B cell (primary cell): ENCODE measurements around the gene TEX51. TPM values are rescaled to one million over a fixed set of nuclear protein-coding genes. Genes with fewer than 3 reads are reported as not detected.

Source experiments
- ATAC-seq: fragments of 200-7000 bp; cut with Tn5 transposase; one replicate; pipeline ENCODE4 v1.10.0; 2021; ENCODE audit warnings: low read depth, mild to moderate bottlenecking, moderate number of reproducible peaks, moderate library complexity
- CTCF ChIA-PET: fragments of 350-600 bp; sonication (Branson Sonifier 250); formaldehyde crosslinking; loops from one replicate; lab custom pipeline; 2021; ENCODE audit warnings: antibody characterized with exemption, inconsistent platforms; lab: Charles Lee
- POLR2A ChIA-PET: fragments of 350-600 bp; sonication (Branson Sonifier 250); formaldehyde crosslinking; loops from one replicate; lab custom pipeline; 2021; ENCODE audit warnings: antibody characterized with exemption; lab: Charles Lee
- DNase-seq: peaks from one replicate; pipeline ENCODE4 v3.0.0; 2013
- H2AFZ ChIP-seq: 2 replicates; pipeline ENCODE4 v1.6.1; 2012; ENCODE audit warnings: mild to moderate bottlenecking, low read depth, low read length; ENCODE audit not compliant: insufficient read depth, poor library complexity, severe bottlenecking
- H3K27ac ChIP-seq, 2 donors: 1 replicate in 1 of 2; 2 replicates in 1 of 2; pipeline ENCODE4 v1.5.1; 2012 to 2013; ENCODE audit warnings: low read length in 2 of 2, mild to moderate bottlenecking in 2 of 2, moderate library complexity in 1 of 2
- H3K27me3 ChIP-seq, 4 experiments: fragments of 200-600 bp in 1 of 4; sonication (generic) in 1 of 4; replicated peaks in 1 of 4; 1 replicate in 2 of 4; 2 replicates in 2 of 4; pipeline versions ENCODE4 v1.6.1 to v1.7.0; 2013 to 2016; ENCODE audit warnings: low read length in 3 of 4, mild to moderate bottlenecking in 2 of 4, mixed read lengths in 1 of 4, moderate library complexity in 1 of 4; ENCODE audit not compliant: insufficient read depth in 4 of 4, control insufficient read depth in 3 of 4; ENCODE audit errors: control extremely low read depth in 1 of 4
- H3K36me3 ChIP-seq, 2 experiments: replicated peaks in 1 of 2; 1 replicate in 1 of 2; 2 replicates in 1 of 2; pipeline versions ENCODE4 v1.6.1 to v1.7.1; 2013; ENCODE audit warnings: low read length in 1 of 2; ENCODE audit not compliant: insufficient read depth in 2 of 2, control insufficient read depth in 1 of 2; ENCODE audit errors: control extremely low read depth in 1 of 2, extremely low read depth in 1 of 2
- H3K4me1 ChIP-seq, 2 donors: fragments of 200-600 bp in 1 of 2; sonication (generic) in 1 of 2; 1 replicate in 1 of 2; 2 replicates in 1 of 2; pipeline versions ENCODE4 v1.5.1 to v1.6.1; 2013 to 2017; ENCODE audit warnings: low read length in 2 of 2; ENCODE audit not compliant: control insufficient read depth in 2 of 2, insufficient read depth in 2 of 2
- H3K4me2 ChIP-seq: replicated peaks from 2 replicates; pipeline ENCODE3; 2012; ENCODE audit warnings: mild to moderate bottlenecking, low read depth, low read length; ENCODE audit not compliant: poor library complexity, severe bottlenecking
- H3K4me3 ChIP-seq, 5 experiments: fragments of 200-600 bp in 1 of 5; sonication (generic) in 1 of 5; 1 replicate in 3 of 5; 2 replicates in 2 of 5; pipeline versions ENCODE4 v1.5.1 to v1.7.0; 2011 to 2016; ENCODE audit warnings: low read length in 4 of 5, mild to moderate bottlenecking in 4 of 5, low read depth in 2 of 5, control low read depth in 1 of 5, moderate library complexity in 1 of 5; ENCODE audit not compliant: insufficient read depth in 1 of 5; ENCODE audit errors: control extremely low read depth in 1 of 5, extremely low read depth in 1 of 5
- H3K79me2 ChIP-seq: fragments of 200-600 bp; sonication (generic); one replicate; pipeline ENCODE4 v1.6.0; 2016; ENCODE audit warnings: low read length; ENCODE audit not compliant: control insufficient read depth, insufficient read depth
- H3K9ac ChIP-seq: fragments of 200-600 bp; sonication (generic); 2 replicates; pipeline ENCODE4 v1.6.1; 2017; ENCODE audit warnings: mild to moderate bottlenecking, low read length, moderate library complexity
- H3K9me3 ChIP-seq, 3 donors: one replicate each; pipeline versions ENCODE4 v1.6.1 to v1.7.1; 2013; ENCODE audit warnings: low read length in 2 of 3; ENCODE audit not compliant: control insufficient read depth in 2 of 3, insufficient read depth in 1 of 3; ENCODE audit errors: control extremely low read depth in 1 of 3
- H4K20me1 ChIP-seq: 2 replicates; pipeline ENCODE4 v1.6.0; 2012; ENCODE audit warnings: mild to moderate bottlenecking, low read length; ENCODE audit not compliant: insufficient read depth, control insufficient read depth, poor library complexity, severe bottlenecking
- H3K27ac Mint-ChIP-seq: one replicate; pipeline ENCODE4 v1.8.0; 2021; ENCODE audit warnings: mixed read lengths
- H3K27me3 Mint-ChIP-seq: one replicate; pipeline ENCODE4 v1.8.0; 2021; ENCODE audit warnings: mixed read lengths
- H3K4me1 Mint-ChIP-seq: one replicate; pipeline ENCODE4 v1.8.0; 2021; ENCODE audit warnings: mixed read lengths
- H3K4me3 Mint-ChIP-seq: one replicate; pipeline ENCODE4 v1.8.0; 2021; ENCODE audit warnings: mixed read lengths
- H3K9me3 Mint-ChIP-seq: one replicate; pipeline ENCODE4 v1.8.0; 2022; ENCODE audit warnings: mixed read lengths; ENCODE audit not compliant: insufficient read depth
- CTCF ChIP-seq: fragments of 200-600 bp; IDR thresholded peaks from one replicate; pipeline ENCODE4 v1.8.0; 2022; ENCODE audit warnings: antibody characterized with exemption, mild to moderate bottlenecking
- EZH2 ChIP-seq: IDR thresholded peaks from 2 replicates; pipeline ENCODE4 v1.6.1; 2012; ENCODE audit warnings: borderline replicate concordance, low read depth, mild to moderate bottlenecking, moderate library complexity, low read length; ENCODE audit not compliant: insufficient read depth, poor library complexity, severe bottlenecking
- WGBS: methylation state at CpG from one replicate; pipeline ENCODE4 v1.1.5; 2013; ENCODE audit warnings: missing lambda C conversion rate; ENCODE audit not compliant: insufficient coverage; 5-methylcytosine and 5-hydroxymethylcytosine counted together
- intact Hi-C: fragments of 100-400 bp; cut with micrococcal nuclease; formaldehyde crosslinking; loops from one replicate; pipeline ENCODE4 v1.10.0; 2022
- polyA plus RNA-seq: library from polyadenylated mRNA; depleted of rRNA; stranded (reverse); fragments of >200 nt; gene quantifications from 2 replicates; pipeline ENCODE4 v1.2.3, GENCODE V29; 2012
- total RNA-seq, 2 donors: library from RNA; stranded (reverse); fragments of 120-200 nt in 1 of 2; gene quantifications; 1 replicate in 1 of 2; 2 replicates in 1 of 2; pipeline versions ENCODE4 v1.2.3 to v1.2.4, GENCODE V29; 2013 to 2022

Gene TEX51
- total and polyA plus RNA-seq, 2 donors (not counting 1 experiment from before 2014, with no cell fraction given), result not detected

- Histone ChIP-seq H3K9ac (no peak overlapping the region), H3K4me2 (no peak overlapping the region), H3K36me3 (no peaks in the 10 kb centered on the region), H2AFZ (no peak overlapping the region), H3K79me2 (no peaks in the 10 kb centered on the region), H4K20me1 (no peaks in the 10 kb centered on the region), H3K4me3 (no peak overlapping the region), H3K4me1 (no peaks in the 10 kb centered on the region), H3K9me3 (no peaks in the 10 kb centered on the region), H3K27me3 (peaks cover 0 to 5% (median 0%) of the 10 kb centered on the region in 4 experiments), H3K27ac (no peak overlapping the region)
- peaks cover 11% of the 10 kb centered on the region for H3K27me3 Mint-ChIP-seq
- DNase-seq, result no peak
- POLR2A ChIA-PET, result no interaction called here
- intact Hi-C loops, result no loop called here
- no peak for ATAC-seq
- CTCF ChIA-PET, result no interaction called here
- H3K27ac Mint-ChIP-seq, result no peak overlapping the region
- no peaks in the 10 kb centered on the region for H3K9me3 Mint-ChIP-seq
- H3K4me3 Mint-ChIP-seq, result no peak overlapping the region
- TF ChIP-seq EZH2 (no peak), CTCF (no peak)
- 91% methylated on average over 8 of the region's 9 CpGs for WGBS
- H3K4me1 Mint-ChIP-seq, result no peaks in the 10 kb centered on the region
These were observed 51.1 kb downstream of the TEX51 start for GRCh38 chr2:126949775-126950174.

- no peak overlapping the region for H3K9ac ChIP-seq
- intact Hi-C loops, result no loop called here
- H3K27me3 ChIP-seq, result peaks cover 0 to 10% (median 0%) of the 10 kb centered on the region in 4 experiments
- no peak overlapping the region for H2AFZ ChIP-seq
- H3K4me1 ChIP-seq, result no peaks in the 10 kb centered on the region
- no peak overlapping the region for H3K27ac ChIP-seq
- no peak overlapping the region for H3K4me2 ChIP-seq
- Mint-ChIP-seq H3K27me3 (peaks cover 18% of the 10 kb centered on the region), H3K27ac (no peak overlapping the region), H3K4me3 (no peak overlapping the region), H3K9me3 (no peaks in the 10 kb centered on the region), H3K4me1 (no peaks in the 10 kb centered on the region)
- DNase-seq (no peak), ATAC-seq (no peak)
- no peaks in the 10 kb centered on the region for H3K36me3 ChIP-seq
- WGBS, result 76% methylated on average over 3 of the region's 3 CpGs
- ChIA-PET CTCF (interaction anchor here (1.1 kb wide), 1 partner anchor 22 kb away, joined by 4 read pairs; no protein-coding TSS in a partner anchor), POLR2A (no interaction called here)
- no peak overlapping the region for H3K4me3 ChIP-seq
- no peaks in the 10 kb centered on the region for H4K20me1 ChIP-seq
- no peak for TF ChIP-seq EZH2
- TF ChIP-seq CTCF, result no peak
- H3K79me2 ChIP-seq, result no peaks in the 10 kb centered on the region
- H3K9me3 ChIP-seq, result no peaks in the 10 kb centered on the region
These were observed 51.8 kb downstream of the TEX51 start for GRCh38 chr2:126950504-126950903.

Other genes starting within 250 kb of the TEX51 start
- gene GYPC, start 242.7 kb upstream of the TEX51 start, total RNA-seq, result 40.6 and 48.8 TPM in 2 replicates
- 73.7 and 111 TPM in 2 replicates for gene GYPC, start 242.7 kb upstream of the TEX51 start, polyA plus RNA-seq
- 90.6 and 93.9 TPM in 2 replicates for gene BIN1, start 208.3 kb downstream of the TEX51 start, total RNA-seq
- 92.2 and 92.3 TPM in 2 replicates for gene BIN1, start 208.3 kb downstream of the TEX51 start, polyA plus RNA-seq